Measurements from ENCODE around the gene HSPD1.
"Not testable (repeated sequence)": the region's sequence is repeated elsewhere in the genome, so short reads cannot be mapped to it uniquely, and the experiment has no call there.

The HSPD1 gene

DNA sequence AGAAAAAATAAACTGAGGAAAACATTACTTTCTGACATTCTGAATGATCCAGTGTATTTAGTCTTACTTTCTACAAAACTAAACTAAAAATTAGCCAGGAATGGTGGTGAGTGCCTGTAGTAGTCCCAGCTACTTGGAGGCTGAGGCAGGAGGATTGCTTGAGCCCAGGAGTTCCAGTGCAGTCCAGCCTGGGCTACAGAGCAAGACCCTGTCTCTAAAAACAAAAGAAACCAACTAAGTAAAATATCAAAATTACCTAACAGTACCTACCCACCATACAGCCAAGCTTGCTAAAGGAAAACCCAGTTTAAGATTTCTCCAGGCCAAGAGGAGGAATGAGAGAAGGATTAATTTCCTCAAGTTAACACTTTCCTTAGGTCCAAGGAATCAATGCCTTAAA is 2.9 kb downstream of the HSPD1 start:
- no peak for DNase-seq

DNA sequence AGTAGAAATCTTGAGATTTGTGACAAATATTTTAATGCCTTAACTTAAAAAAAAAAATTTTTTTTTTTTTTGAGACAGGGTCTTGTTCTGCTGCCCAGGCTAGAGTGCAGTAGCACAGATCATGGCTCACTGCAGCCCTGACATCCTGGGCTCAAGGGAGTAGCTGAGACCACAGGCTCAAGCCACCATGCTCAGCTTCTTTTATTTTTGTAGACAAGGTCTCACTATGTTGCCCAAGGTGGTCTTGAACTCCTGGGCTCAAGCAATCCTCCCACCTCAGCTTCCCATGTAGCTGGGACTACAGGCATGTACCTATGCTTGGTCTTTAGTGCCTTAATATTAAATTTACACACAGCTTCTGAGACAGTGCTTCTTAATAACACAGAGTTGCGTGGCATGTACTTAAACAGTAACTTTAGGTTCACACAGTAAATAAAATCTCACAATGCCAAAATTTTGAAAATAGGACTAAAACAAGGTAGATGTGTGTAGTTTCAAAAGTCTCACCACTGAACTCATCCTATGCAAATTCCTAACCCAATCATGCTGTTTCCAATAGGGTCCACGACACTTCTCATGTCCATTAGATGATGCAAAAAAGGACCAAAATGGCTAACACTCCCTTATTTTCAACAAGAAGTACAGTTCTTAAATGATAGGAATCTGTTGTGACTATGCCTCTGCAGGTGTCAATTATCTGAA is 4.1 kb downstream of the HSPD1 start:
- no peak for DNase-seq

DNA sequence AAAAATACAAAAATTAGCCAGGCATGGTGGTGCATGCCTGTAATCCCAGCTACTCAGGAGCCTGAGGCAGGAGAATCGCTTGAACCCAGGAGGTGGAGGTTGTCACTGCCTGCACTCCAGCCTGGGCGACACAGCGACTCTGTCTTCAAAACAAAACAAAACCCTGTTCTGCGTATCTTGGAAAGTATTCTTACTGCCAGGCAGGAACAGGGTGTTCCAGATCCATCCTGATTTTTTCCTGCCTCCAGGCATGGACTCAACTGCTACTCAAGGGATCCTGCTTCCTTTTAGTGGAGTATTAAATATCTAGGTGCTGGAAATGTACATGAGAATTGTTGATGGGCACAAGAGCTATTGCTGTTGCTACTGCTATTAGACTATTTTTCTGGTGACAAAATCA is 12.3 kb downstream of the HSPD1 start:
- no peak for DNase-seq

DNA sequence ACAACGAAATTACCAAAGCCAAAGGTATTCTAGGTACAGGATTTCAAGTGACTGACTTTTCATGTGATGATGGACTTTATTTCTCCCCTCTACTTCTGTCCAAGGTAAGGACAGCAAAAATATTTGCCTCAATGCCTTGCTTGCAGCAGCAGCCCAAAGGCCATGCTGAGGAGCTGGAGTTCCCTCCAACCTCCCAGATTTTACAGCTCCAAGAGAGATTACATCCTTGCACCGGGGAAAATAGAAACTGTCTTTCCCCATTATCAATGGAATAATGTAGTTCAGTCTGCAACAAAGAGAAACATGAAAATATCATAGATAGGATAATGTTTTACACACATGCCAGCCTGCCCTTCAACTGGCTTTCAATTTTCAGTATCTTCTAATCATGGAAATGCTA is 13.5 kb downstream of the HSPD1 start:
- DNase-seq: no peak

DNA sequence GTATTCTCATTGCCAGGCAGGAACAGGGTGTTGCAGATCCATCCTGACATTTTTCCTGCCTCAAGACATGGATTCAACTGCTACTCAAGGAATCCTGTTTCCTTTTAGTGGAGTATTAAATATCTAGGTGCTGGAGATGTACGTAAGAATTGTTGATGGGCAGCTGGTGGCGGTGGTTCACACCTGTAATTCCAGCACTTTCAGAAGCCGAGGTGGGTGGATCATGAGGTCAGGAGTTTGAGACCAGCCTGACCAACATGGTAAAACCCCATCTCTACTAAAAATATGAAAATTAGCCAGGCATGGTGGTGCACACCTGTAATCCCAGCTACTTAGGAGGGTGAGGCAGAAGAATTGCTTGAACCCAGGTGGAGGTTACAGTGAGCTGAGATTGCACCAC is 15.4 kb downstream of the HSPD1 start:
- DNase-seq: not testable (repeated sequence)

DNA sequence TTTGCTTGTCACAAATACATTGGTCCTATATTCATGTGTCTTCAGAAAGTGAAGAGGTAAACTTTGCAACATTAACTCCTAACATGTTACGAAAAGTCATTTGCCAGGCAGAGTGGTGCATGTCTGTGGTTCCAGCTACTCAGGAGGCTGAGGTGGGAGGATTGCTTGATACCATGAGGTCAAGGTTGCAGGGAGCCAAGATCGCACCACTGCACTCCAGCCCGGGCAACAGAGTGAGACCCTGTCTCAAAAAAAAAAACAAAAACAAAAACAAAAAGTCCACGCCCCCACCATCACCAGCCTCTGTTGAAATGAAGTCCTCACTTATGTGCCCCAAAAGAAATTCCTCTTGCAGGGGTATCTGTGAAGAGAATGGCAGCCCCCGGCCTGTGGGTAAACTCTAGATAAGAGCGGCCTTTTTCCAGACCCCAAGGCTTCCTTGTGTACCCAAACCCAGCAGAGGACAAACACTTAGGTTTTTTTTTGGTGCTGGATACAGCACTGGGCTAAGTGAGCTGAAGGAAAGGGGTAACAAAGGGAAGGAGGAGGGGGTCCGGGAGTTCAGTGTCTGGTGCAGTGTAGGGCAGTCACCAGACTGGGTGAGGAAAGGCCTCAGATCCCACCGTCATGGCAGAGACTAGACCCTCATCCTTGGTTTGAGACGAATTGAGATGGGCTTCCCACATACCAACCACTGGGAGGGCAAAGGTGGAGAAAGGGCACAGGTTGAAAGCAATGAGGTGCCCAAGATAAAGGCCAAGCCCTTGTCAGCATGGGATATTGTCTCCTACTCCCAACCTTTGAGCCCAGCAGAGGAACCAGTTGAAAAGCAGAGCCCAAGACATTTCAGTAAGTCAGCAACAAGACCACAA is 19.2 kb downstream of the HSPD1 start:
- DNase-seq: no peak

DNA sequence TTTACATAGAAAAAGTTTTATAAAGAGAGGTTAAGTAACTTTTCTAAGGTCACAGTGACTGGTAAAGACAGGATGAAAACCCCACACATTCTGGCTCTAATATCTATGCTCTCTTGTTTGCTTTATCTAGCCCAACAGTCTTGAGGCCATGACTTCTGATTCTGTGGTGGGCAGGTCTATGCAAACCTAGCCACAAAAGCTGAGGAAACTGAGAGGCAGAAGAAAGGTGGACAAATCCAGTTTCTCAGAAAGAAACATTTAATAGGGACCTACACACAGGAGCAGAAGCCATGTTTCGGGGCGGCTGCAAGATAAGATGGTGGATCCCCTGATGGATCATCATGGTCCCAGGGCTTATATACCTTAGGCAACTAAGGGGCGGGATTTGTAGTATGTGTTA is 21.8 kb downstream of the HSPD1 start:
- DNase-seq: no peak

DNA sequence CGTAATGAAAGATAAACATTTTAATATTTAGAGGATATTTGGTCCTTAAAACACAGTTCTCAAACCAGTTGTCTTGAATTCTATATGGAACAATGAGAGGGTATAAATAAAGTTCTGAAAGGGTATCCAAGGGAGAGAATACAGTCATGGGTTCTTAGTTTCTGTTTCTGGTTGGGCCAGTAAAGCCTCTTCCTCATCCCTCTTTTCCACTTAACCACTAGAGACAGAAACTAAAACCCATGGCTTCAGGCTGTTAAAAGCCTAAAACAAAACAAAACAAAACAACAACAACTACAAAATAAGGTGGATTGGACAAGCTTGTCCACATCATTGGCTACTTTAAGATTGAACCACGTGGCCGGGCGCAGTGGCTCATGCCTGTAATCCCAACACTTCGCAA is 27.5 kb downstream of the HSPD1 start:
- no peak for DNase-seq

DNA sequence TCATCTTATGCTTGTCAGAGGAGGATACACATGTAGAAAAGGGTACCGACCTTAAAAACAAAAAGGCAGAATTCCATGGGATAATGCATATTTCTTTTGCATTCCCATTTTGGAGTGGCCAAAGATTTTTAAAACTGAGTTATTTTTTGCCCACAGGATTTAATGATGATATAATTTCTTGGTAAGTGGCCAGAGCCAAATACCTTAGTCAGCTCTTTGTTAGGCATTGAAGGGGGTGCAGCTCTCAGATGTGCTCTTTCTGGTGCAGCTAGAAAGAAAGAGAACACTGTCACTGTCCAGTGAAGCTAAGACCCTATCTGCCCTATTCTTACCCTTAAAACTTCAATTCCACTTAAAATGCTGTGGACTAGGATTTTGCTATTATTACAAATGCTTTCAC is 35.5 kb downstream of the HSPD1 start:
- no peak for DNase-seq

DNA sequence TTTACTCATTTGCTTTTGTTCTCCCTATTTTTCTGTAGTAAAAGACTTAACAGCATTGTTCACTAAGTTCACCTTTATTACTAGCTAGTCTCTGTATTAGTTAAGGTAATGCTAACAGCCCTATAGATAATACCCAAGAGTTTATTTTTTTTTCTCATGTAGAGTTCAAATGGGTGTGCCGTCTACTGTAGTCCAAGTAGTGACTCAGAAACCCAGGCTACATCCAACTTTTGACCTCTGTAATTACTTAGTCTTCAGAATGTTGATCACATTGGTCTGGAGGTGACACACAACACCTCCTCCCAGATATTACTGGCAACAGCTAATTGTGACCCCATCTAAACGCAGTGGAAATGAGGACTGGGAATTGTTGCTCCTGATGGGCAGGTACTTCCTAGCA is 38.6 kb downstream of the HSPD1 start:
- no peak for DNase-seq

DNA sequence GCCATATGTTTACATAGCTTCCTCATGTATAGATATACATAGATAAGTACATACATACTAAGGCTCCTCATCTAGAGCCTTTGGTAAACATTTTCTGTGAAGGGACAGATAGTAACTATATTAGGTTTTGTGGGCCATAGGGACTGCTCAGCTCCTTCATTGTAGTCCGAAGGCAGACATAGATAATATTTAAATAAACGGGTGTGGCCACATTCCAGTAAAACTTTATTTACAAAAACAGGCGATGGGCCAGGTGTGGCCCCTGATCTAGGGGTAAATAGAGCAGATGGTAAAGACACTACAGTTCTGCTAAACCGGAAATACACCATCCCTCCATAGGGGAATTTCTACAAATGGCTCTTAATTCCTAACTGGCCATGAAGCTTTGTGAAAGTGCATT is 39.0 kb downstream of the HSPD1 start:
- no peak for DNase-seq

DNA sequence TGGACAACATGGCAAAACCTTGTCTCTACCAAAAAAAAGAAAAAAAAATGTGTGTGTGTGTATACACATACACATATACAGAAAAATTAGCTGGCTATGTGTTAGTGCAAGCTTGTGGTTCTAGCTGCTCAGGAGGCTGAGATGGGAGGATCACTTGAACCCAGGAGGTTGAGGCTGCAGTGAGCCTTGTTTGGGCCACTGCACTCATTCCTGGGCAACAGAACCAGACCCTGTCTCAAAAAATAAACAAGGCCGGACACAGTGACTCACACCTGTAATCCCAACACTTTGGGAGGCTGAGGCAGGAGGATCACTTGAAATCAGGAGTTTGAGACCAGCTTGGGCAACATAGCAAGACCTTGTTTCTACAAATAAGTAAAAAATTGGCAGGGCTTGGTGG is 44.2 kb downstream of the HSPD1 start:
- DNase-seq: no peak

DNA sequence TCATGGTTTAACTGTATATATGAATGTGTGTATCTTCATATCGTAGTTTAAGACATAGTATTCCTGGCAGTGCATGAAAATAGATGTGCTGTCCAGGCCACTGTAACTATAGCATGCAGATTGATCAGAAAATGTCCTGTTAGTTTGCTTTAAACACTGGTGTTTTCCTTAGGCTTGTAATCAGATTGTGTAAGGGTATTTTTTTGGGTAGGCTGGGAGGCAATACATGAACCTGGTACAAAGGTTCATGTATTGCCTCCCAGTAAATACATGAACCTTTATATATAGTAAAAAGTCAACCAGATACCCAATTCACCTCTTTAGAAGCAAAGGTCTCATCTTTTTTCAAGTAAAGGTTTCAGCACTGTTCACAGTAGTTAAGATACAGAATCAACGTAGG is 44.7 kb downstream of the HSPD1 start:
- DNase-seq: no peak

DNA sequence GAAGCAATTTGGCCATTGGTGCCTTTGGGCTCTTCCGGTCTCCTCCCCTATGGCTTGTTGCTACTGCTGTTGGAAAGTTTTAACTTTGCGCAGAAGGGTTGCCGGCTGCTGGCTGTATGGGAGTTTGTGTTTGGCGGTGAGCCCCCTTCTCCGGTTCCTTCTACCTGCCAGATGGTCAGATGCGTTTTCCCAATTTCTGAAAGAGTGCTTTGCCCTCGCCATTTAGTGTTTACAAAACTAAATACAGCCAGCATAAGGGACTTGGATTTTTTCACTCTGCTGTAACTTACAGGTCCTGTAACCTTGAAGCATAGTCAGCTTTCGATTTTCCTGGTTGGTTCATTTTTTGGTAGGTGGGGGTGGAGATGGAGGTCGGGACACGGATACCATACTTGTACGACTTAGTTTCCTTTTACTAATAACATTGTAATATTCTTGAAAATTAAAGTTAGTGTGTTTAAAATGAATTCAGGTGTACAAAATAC is 45.7 kb downstream of the HSPD1 start:
- peak in 2 of 14 donors; percentile 60 to 70 for DNase-seq

DNA sequence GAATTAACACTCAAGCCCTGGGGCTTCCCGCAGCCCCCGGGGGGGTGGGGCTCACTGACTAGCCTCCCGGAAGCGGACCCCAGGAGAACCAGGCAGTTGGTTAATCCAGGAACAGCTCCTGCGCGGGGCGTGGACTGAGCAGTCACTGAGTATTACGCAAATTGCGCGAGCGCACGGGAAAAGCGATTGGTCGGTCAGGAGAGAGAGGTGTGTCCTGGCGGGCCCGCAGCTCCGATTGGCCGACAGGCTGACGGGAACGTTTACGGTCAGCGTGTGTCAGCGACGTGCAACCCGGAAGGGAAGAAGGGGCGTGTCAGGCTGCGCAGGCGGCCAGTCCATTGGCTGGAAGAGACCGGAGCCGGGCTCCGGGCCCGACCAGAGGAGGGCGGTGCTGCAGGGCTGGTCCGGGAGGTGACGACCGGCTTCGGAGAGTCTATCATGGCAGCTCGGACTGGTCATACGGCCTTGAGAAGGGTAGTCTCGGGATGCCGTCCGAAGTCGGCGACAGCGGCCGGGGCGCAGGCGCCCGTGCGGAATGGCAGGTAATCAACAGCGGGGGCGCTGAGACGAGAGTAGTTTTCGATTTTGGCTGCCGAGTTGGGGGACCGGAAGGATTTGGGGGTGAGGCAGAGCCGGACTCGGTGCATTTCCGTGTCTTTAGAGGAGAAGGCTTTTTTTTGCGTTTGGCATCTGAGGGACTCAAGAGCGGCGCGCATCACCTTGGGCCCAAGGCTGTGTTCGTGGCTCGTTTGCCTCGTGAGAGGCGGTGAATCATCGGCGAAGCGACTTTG is 46.3 kb downstream of the HSPD1 start, which contains the start of gene COQ10B:
COQ10B (plus strand) TSS at position 430 of the 791 bp plus-strand sequence; CDS start at position 439, 9 bp downstream.
- DNase-seq: peak; percentile 91 to 100 (median 98)

DNA sequence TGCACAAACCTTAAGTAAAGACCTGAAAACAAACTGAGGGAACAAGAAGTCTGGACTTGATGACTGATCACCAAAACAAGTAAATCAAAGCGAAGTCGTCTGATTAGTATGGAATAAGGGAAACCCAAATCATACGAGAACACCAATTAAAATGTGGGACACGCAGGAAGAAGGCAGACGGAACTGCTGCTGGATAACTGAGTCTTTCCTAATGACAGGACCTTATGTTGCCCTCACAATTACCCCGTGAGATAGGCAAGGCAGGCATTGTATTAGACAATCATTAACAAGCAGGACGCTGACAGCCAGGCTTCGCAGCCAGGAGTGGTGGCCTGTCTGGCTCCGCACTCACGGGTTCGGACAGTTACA is 46.9 kb downstream of the HSPD1 start:
- no peak for DNase-seq

DNA sequence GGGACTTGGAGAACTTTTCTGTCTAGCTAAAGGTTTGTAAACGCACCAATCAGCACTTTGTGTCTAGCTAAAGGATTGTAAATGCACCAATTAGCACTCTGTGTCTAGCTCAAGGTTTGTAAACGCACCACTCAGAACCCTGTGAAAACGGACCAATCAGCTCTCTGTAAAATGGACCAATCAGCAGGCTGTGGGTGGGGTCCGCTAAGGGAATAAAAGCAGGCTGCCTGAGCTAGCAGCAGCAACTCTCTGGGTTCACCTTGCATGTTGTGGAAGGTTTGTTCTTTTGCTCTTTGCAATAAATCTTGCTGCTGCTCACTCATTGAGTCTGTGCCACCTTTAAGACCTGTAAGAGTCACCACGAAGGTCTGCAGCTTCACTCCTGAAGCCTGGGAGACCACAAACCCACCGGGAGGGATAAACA is 48.7 kb downstream of the HSPD1 start:
- DNase-seq: not testable (repeated sequence)

DNA sequence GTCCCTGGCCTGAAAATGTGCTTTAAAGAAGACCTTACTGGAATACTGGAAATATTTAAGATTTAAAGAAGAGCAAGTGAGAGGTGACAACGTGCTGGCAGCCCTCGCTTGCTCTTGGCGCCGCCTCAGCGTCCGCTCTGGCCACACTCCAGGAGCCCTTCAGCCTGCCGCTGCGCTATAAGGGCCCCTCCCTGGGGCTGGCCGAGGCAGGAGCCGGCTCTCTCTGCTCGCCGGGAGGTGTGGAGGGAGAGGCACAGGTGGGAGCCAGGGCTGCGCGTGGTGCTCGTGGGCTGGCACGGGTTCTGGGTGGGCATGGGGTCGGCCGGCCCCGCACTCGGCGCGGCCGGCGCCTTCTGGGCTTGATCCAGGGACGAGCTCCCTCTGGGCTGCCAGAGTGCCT is 49.2 kb downstream of the HSPD1 start:
- no peak for DNase-seq

DNA sequence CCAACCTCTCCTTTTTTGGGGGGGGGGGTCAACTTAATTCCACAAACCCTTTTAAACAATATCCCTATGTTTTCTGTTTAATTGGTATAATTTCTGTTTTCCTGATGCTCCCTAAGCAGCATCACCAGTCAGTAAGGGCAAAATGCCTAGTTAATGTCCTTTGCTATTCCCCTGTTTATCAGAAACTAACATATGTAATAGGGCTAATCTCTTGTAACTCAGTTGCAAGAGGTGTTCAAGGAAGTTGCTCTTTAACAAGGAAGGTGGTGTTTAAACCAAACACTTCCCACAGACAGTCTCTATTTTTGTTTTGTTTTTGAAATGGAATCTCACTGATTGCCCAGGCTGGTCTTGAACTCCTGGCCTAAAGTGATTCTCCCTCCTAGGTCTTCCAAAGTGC is 52.8 kb downstream of the HSPD1 start:
- DNase-seq: no peak

DNA sequence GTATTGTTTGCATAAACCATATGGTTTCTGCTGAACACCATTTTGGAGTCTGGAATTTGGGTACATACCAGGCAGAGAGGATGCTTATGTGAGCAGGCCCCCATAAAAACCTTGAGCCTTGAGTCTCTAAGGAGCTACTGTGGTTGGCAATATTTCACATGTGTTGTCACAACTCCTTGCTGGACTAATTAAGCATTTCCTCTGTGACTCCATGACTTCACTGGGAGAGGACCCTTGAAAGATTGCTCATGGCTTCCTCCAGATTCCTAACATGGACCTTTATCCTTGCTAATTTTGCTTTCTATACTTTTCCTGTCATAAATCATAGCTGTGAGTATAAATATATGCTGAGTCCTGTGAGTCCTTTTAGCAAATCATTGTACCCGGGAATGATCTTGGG is 53.9 kb downstream of the HSPD1 start:
- DNase-seq: no peak

DNA sequence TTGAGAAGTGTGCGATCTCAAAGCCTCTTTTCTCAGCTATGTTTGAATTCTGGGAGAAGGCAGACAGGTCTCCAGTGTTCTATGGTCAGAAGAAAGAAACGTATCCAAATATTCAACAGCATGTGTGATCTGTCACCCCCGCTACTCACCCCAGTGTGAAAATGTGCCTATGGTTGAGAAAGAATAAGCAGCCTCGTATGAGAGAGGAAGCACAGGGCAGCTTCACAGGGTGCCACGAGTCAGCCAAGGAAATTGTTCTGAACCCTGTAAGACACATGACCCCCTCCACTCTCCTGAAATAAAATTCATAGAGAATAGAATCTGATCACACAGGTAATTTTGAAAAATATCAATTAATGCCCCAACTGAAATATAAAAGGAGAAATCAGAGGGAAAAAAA is 56.8 kb downstream of the HSPD1 start:
- DNase-seq: peak in 1 of 14 donors; percentile 8

DNA sequence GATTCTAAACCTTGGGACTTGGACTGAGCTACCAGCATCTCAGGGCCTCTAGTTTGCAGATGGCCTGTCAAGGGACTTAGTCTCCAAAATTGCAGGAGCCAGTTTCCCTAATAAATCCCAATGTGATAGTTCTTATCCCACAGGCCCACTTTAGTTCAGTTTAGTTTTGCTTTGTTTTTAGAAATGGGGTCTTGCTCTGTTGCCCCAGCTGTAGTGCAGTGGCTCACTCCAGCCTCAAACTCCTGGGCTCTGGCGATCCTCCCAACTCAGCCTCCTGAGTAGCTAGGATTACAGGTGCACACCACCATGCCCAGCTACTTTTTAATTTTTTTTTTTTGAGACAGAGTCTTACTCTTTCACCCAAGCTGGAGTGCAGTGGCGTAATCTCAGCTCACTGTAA is 62.3 kb downstream of the HSPD1 start:
- no peak for DNase-seq

Data from C1 segment of cervical spinal cord (tissue), 14 donors.